ENCODE measurements around the gene FOXL1.

DNA sequence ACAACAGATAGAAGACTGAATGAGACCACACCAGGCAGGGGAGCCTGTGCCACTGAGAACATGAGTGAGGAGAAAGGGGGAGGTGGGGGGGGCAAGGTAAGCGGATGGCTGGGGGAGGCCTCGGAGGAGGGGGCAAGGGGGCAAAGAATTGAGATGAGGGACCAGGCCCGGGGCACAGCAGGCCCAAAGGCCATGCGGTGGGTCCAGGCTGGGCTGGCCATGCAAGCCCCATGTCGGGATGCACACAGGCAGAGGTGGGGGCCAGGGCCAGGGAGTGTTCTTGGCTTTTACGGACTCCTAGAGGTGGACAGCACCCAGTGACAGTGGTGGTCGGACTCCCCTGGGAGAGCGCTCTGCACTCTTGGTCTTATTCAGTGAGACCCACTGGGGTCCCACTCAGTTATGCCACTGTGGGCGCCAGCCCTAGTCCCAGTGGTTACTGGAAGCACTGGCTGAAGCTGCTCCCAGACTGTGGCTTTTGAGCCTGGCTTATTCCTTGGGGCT lies 18.5 kb upstream of the FOXL1 start:
- TF ChIP-seq, protein P1, sequence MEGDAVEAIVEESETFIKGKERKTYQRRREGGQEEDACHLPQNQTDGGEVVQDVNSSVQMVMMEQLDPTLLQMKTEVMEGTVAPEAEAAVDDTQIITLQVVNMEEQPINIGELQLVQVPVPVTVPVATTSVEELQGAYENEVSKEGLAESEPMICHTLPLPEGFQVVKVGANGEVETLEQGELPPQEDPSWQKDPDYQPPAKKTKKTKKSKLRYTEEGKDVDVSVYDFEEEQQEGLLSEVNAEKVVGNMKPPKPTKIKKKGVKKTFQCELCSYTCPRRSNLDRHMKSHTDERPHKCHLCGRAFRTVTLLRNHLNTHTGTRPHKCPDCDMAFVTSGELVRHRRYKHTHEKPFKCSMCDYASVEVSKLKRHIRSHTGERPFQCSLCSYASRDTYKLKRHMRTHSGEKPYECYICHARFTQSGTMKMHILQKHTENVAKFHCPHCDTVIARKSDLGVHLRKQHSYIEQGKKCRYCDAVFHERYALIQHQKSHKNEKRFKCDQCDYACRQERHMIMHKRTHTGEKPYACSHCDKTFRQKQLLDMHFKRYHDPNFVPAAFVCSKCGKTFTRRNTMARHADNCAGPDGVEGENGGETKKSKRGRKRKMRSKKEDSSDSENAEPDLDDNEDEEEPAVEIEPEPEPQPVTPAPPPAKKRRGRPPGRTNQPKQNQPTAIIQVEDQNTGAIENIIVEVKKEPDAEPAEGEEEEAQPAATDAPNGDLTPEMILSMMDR (IDR thresholded peaks at IDR 0.05; ENCODE audit: insufficient read depth, low read length, poor library complexity, severe bottlenecking), result no peak
- no peak for TF ChIP-seq EZH2phosphoT487 (conservative IDR thresholded peaks at IDR 0.05; ENCODE audit: low read length)
